K562 (cell line): Measurements from ENCODE around the gene MAB21L2. TPM values are rescaled to one million over a fixed set of nuclear protein-coding genes. Genes with fewer than 3 reads are reported as not detected.

Experiments used
- ATAC-seq: fragments of 200-7000 bp; cut with Tn5 transposase; 3 replicates; pipeline ENCODE4 v1.9.1; 2020; ENCODE audit warnings: moderate library complexity
- BruUV-seq: library from RNA; stranded (reverse); fragments of 400-500 nt; replicated peaks from 2 replicates; lab custom pipeline; 2021; lab: Mats Ljungman, UMichigan
- CTCF ChIA-PET: fragments of 300-600 bp; formaldehyde crosslinking; extraction: SDS; loops from one replicate; lab custom pipeline; 2021; ENCODE audit warnings: low intra/inter-chr PET ratio; lab: Yijun Ruan, JAX
- POLR2A ChIA-PET: fragments of 300-600, 350-650 bp; sonication (Branson Sonifier 250); formaldehyde crosslinking; extraction: SDS; loops from one replicate; lab custom pipeline; 2021; ENCODE audit warnings: antibody characterized with exemption, inconsistent platforms; lab: Yijun Ruan, JAX
- DNase-seq, 4 experiments: peaks; one replicate each; pipeline versions ENCODE4 v3.0.0 to v3.0.0-alpha.2; 2011 to 2018; ENCODE audit warnings: low spot score in 3 of 4, mixed read lengths in 3 of 4; ENCODE audit errors: extremely low read depth in 1 of 4
- FAIRE-seq: peaks from 2 replicates; lab custom pipeline; 2011; peaks lifted over from hg19 to GRCh38; lab: Jason Lieb, UNC
- H2AFZ ChIP-seq: 2 replicates; pipeline ENCODE4 v1.6.0; 2011; ENCODE audit warnings: low read depth, low read length, control low read depth, inconsistent platforms
- H3K27ac ChIP-seq: fragments of 200-600 bp; 3 replicates; pipeline ENCODE4 v1.8.0; 2011; ENCODE audit warnings: low read depth, mild to moderate bottlenecking, control low read depth, inconsistent platforms, low read length, moderate library complexity, mixed read lengths; ENCODE audit errors: extremely low read depth
- H3K27me3 ChIP-seq, 2 experiments: fragments of 300-600 bp in 1 of 2; 2 replicates in 1 of 2; 3 replicates in 1 of 2; pipeline versions ENCODE4 v1.6.0 to v1.8.0; 2011; ENCODE audit warnings: inconsistent platforms in 2 of 2, low read length in 2 of 2, mild to moderate bottlenecking in 1 of 2, mixed read lengths in 1 of 2, moderate library complexity in 1 of 2; ENCODE audit not compliant: control insufficient read depth in 2 of 2, insufficient read depth in 2 of 2
- H3K36me3 ChIP-seq: fragments of 300-600 bp; 3 replicates; pipeline ENCODE4 v1.8.0; 2011; ENCODE audit warnings: mild to moderate bottlenecking, low read length, inconsistent platforms; ENCODE audit not compliant: control insufficient read depth, insufficient read depth
- H3K4me1 ChIP-seq, 2 experiments: fragments of 200-600 bp in 1 of 2; replicated peaks in 1 of 2; 2 replicates in 1 of 2; 3 replicates in 1 of 2; pipeline versions ENCODE4 v1.5.1 to v1.8.0; 2011; ENCODE audit warnings: inconsistent platforms in 2 of 2, low read length in 2 of 2, mild to moderate bottlenecking in 1 of 2, mixed read lengths in 1 of 2, moderate library complexity in 1 of 2; ENCODE audit not compliant: control insufficient read depth in 2 of 2, insufficient read depth in 2 of 2
- H3K4me2 ChIP-seq: 2 replicates; pipeline ENCODE4 v1.6.1; 2011; ENCODE audit warnings: low read length, control low read depth, inconsistent platforms, mixed read lengths; ENCODE audit not compliant: insufficient read depth
- H3K4me3 ChIP-seq: fragments of 200-600 bp; sonication (generic), shearing (Covaris generic); 2 replicates; pipeline ENCODE4 v1.5.1; 2016; ENCODE audit warnings: control low read depth, inconsistent platforms
- H3K79me2 ChIP-seq: fragments of 200-600 bp; 3 replicates; pipeline ENCODE4 v1.8.0; 2011; ENCODE audit warnings: low read length, inconsistent platforms; ENCODE audit not compliant: control insufficient read depth, insufficient read depth
- H3K9ac ChIP-seq, 2 experiments: 2 replicates each; pipeline versions ENCODE4 v1.6.0 to v1.6.1; 2011; ENCODE audit warnings: low read depth in 2 of 2, low read length in 2 of 2, control low read depth in 1 of 2, inconsistent platforms in 1 of 2, mild to moderate bottlenecking in 1 of 2, mixed read lengths in 1 of 2; ENCODE audit not compliant: insufficient read depth in 1 of 2
- H3K9me1 ChIP-seq: one replicate; pipeline ENCODE4 v1.6.0; 2011; ENCODE audit warnings: inconsistent platforms, mild to moderate bottlenecking, low read length, moderate library complexity; ENCODE audit not compliant: control insufficient read depth, insufficient read depth
- H3K9me3 ChIP-seq: replicated peaks from 2 replicates; pipeline ENCODE4 v1.5.1; 2011; ENCODE audit warnings: low read depth, low read length, inconsistent platforms; ENCODE audit not compliant: control insufficient read depth, insufficient read depth
- H4K20me1 ChIP-seq: replicated peaks from 2 replicates; pipeline ENCODE4 v1.6.1; 2011; ENCODE audit warnings: low read length, inconsistent platforms, mixed read lengths; ENCODE audit not compliant: control insufficient read depth, insufficient read depth
- ATF3 ChIP-seq, 2 experiments: fragments of 450-650 bp in 1 of 2; sonication (generic) in 1 of 2; formaldehyde crosslinking in 1 of 2; IDR thresholded peaks in 1 of 2; conservative IDR thresholded peaks in 1 of 2; 2 replicates each; pipeline versions ENCODE4 v1.6.1 to v1.8.1; 2016 to 2023; ENCODE audit warnings: mild to moderate bottlenecking in 2 of 2, moderate library complexity in 2 of 2, inconsistent platforms in 1 of 2, missing genetic modification reagents in 1 of 2
- CBX1 ChIP-seq: sonication (generic); IDR thresholded peaks from 2 replicates; pipeline ENCODE4 v1.6.1; 2016; ENCODE audit warnings: antibody characterized with exemption, low read depth, mild to moderate bottlenecking
- CBX3 ChIP-seq, 2 experiments: IDR thresholded peaks; 1 replicate in 1 of 2; 2 replicates in 1 of 2; pipeline ENCODE4 v1.6.1; 2012; ENCODE audit warnings: inconsistent platforms in 2 of 2, low read length in 2 of 2, borderline replicate concordance in 1 of 2, control low read depth in 1 of 2
- CC2D1A ChIP-seq: fragments of 450-650 bp; IDR thresholded peaks from 2 replicates; pipeline ENCODE4 v1.6.1; 2017; ENCODE audit warnings: mild to moderate bottlenecking
- POLR2G ChIP-seq: fragments of 200-400 bp; formaldehyde crosslinking; IDR thresholded peaks from 2 replicates; pipeline ENCODE4 v1.6.1; 2017; ENCODE audit warnings: low read depth, mild to moderate bottlenecking, antibody characterized with exemption, low read length, moderate library complexity
- RBM14 ChIP-seq: fragments of 200-400 bp; formaldehyde crosslinking; IDR thresholded peaks from 2 replicates; pipeline ENCODE4 v1.6.1; 2018; ENCODE audit warnings: low read depth, mild to moderate bottlenecking, low read length, moderate library complexity, borderline replicate concordance; ENCODE audit not compliant: insufficient read depth
- RBM22 ChIP-seq: fragments of 200-400 bp; formaldehyde crosslinking; IDR thresholded peaks from 2 replicates; pipeline ENCODE4 v1.6.1; 2018; ENCODE audit warnings: low read length, low read depth; ENCODE audit not compliant: poor library complexity, severe bottlenecking
- SRSF7 ChIP-seq: fragments of 200-400 bp; formaldehyde crosslinking; optimal IDR thresholded peaks from 2 replicates; pipeline ENCODE3; 2017; ENCODE audit warnings: mild to moderate bottlenecking, low read depth, low read length
- TAF1 ChIP-seq: IDR thresholded peaks from 2 replicates; pipeline ENCODE4 v1.6.1; 2011; ENCODE audit warnings: mild to moderate bottlenecking, low read length, moderate library complexity; ENCODE audit not compliant: insufficient read depth, control insufficient read depth, severe bottlenecking; ENCODE audit errors: extremely low read depth
- TAF15 ChIP-seq: fragments of 200-400 bp; formaldehyde crosslinking; IDR thresholded peaks from 2 replicates; pipeline ENCODE4 v1.6.1; 2017; ENCODE audit warnings: mild to moderate bottlenecking, low read depth, low read length, moderate library complexity
- ZBTB33 ChIP-seq: sonication (generic); formaldehyde crosslinking; IDR thresholded peaks from 2 replicates; pipeline ENCODE4 v1.8.1; 2023; ENCODE audit warnings: mild to moderate bottlenecking, missing genetic modification reagents
- ZNF121 ChIP-seq: sonication (generic); formaldehyde crosslinking; conservative IDR thresholded peaks from 2 replicates; pipeline ENCODE4 v1.8.0; 2022; ENCODE audit warnings: missing genetic modification reagents
- ZNF224 ChIP-seq: sonication (generic); formaldehyde crosslinking; IDR thresholded peaks from 2 replicates; pipeline ENCODE4 v1.8.0; 2022; ENCODE audit warnings: mild to moderate bottlenecking, missing genetic modification reagents
- ZNF253 ChIP-seq: fragments of 250-450 bp; sonication (Bioruptor Pico); conservative IDR thresholded peaks from 2 replicates; pipeline ENCODE4 v1.6.1; 2021; ENCODE audit warnings: mild to moderate bottlenecking
- WGBS: fragments of 100-300 bp; shearing (Covaris generic); methylation state at CpG from one replicate; pipeline ENCODE4 v1.1.6; 2016; ENCODE audit warnings: low coverage, mixed read lengths; ENCODE audit not compliant: insufficient coverage; ENCODE audit errors: missing lambda C conversion rate; 5-methylcytosine and 5-hydroxymethylcytosine counted together
- in situ Hi-C: fragments of 300-500 bp; cut with MboI; formaldehyde crosslinking; loops from 4 replicates; pipeline ENCODE4 v1.15.0; 2018; ENCODE audit warnings: inconsistent platforms, mixed read lengths
- intact Hi-C: fragments of 100-400 bp; cut with micrococcal nuclease; formaldehyde crosslinking; loops from 2 replicates; pipeline ENCODE4 v1.14.2; 2022
- polyA plus RNA-seq, 8 experiments: library from polyadenylated mRNA; depleted of rRNA in 4 of 8; stranded (reverse) in 5 of 8; unstranded in 3 of 8; fragments of >200 nt; fragmentation: Nextera tagmentation in 2 of 8; fragmentation: Illumina TruSeq in 1 of 8; extraction: Ambion mirVana in 2 of 8; extraction: Trizol in 1 of 8; gene quantifications; 2 replicates each; pipeline versions ENCODE4 v1.2.1 to v1.2.3, GENCODE V29; 2011 to 2014; ENCODE audit warnings: inconsistent platforms in 1 of 8, missing spikeins in 1 of 8
- total RNA-seq, 7 experiments: library from RNA; depleted of rRNA in 6 of 7; stranded (reverse); fragments of >200 nt in 6 of 7; fragmentation: Illumina TruSeq in 2 of 7; extraction: Trizol in 2 of 7; gene quantifications; 2 replicates each; pipeline versions ENCODE4 v1.2.1 to v1.2.3, GENCODE V29; 2011 to 2021; ENCODE audit warnings: low replicate concordance in 1 of 7
- TF ChIP-seq, protein P1 (sequence below): fragments of 450-650 bp; IDR thresholded peaks from 2 replicates; pipeline ENCODE4 v1.6.1; 2016; ENCODE audit warnings: mild to moderate bottlenecking

Gene MAB21L2
- total and polyA plus RNA-seq, 9 of the 15 experiments (the other 6 are each of a cell fraction or from before 2014, with no cell fraction given): not detected

GRCh38 chr4:150579551-150580234, 2.3 kb upstream of the MAB21L2 start:
- no peak overlapping the region for H3K4me3 ChIP-seq
- TF ChIP-seq CBX1 (0 out of 2 replicates have a peak, but pooled peaks have one; percentile 16), CC2D1A (peak; percentile 54; the same call in 1 of the 2 replicates), TAF1 (no peak), RBM14 (0 out of 2 replicates have a peak, but pooled peaks have one; percentile 58), CBX3 (IDR thresholded peaks at IDR 0.05; ENCODE audit: borderline replicate concordance in 1 of 2, low read length in 2 of 2) (peak in 1 of 2 experiments; percentile 24; a peak in 1 of 3 replicates), ZNF224 (CRISPR knock-in tag) (no peak), ZNF253 (no peak), TAF15 (no peak), ATF3 (IDR thresholded peaks at IDR 0.05) (peak; percentile 65), ATF3 (CRISPR knock-in tag; conservative IDR thresholded peaks at IDR 0.05) (no peak), ZNF121 (CRISPR knock-in tag) (no peak), SRSF7 (peak; percentile 59), RBM22 (peak; percentile 96), ZBTB33 (CRISPR knock-in tag) (peak; percentile 98), POLR2G (peak; percentile 49)
- TF ChIP-seq, protein P1, sequence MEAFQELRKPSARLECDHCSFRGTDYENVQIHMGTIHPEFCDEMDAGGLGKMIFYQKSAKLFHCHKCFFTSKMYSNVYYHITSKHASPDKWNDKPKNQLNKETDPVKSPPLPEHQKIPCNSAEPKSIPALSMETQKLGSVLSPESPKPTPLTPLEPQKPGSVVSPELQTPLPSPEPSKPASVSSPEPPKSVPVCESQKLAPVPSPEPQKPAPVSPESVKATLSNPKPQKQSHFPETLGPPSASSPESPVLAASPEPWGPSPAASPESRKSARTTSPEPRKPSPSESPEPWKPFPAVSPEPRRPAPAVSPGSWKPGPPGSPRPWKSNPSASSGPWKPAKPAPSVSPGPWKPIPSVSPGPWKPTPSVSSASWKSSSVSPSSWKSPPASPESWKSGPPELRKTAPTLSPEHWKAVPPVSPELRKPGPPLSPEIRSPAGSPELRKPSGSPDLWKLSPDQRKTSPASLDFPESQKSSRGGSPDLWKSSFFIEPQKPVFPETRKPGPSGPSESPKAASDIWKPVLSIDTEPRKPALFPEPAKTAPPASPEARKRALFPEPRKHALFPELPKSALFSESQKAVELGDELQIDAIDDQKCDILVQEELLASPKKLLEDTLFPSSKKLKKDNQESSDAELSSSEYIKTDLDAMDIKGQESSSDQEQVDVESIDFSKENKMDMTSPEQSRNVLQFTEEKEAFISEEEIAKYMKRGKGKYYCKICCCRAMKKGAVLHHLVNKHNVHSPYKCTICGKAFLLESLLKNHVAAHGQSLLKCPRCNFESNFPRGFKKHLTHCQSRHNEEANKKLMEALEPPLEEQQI: peak; percentile 97

More at GRCh38 chr4:150579551-150580234, 2.3 kb upstream of the MAB21L2 start:
- no peak for DNase-seq
- ChIA-PET CTCF (no interaction called here), POLR2A (no interaction called here)
- H2AFZ ChIP-seq: no peak overlapping the region
- in situ Hi-C loops: no loop called here
- H3K4me1 ChIP-seq: peaks cover 2 to 5% of the 10 kb centered on the region in 2 experiments; a peak in 4 of 5 replicates
- H3K4me2 ChIP-seq: no peak overlapping the region
- over 99% methylated on average over 24 of the region's 66 CpGs for WGBS
- peaks cover 41% of the 10 kb centered on the region for H3K36me3 ChIP-seq
- BruUV-seq: no TSS peak
- H3K9me3 ChIP-seq: peaks cover 19% of the 10 kb centered on the region
- H3K27me3 ChIP-seq: no peaks in the 10 kb centered on the region
- intact Hi-C loops: no loop called here
- H3K79me2 ChIP-seq: no peaks in the 10 kb centered on the region
- H4K20me1 ChIP-seq: no peaks in the 10 kb centered on the region
- no peak for FAIRE-seq
- ATAC-seq: no peak
- H3K27ac ChIP-seq: no peak overlapping the region
- H3K9me1 ChIP-seq: no peaks in the 10 kb centered on the region
- no peak overlapping the region for H3K9ac ChIP-seq
